Neutrophil (primary cell): ENCODE data around the gene ANKRD35.

Source experiments
- H3K27ac ChIP-seq: fragments of 200-600 bp; sonication (generic); 2 replicates; pipeline ENCODE4 v1.5.1; 2016; ENCODE audit warnings: mild to moderate bottlenecking, moderate library complexity
- H3K27me3 ChIP-seq: fragments of 200-600 bp; sonication (generic); 2 replicates; pipeline ENCODE4 v1.6.0; 2016; ENCODE audit warnings: mild to moderate bottlenecking
- H3K36me3 ChIP-seq: fragments of 200-600 bp; sonication (generic); 2 replicates; pipeline ENCODE4 v1.5.1; 2017
- H3K4me1 ChIP-seq, 2 experiments: fragments of 200-600 bp in 1 of 2; sonication (generic) in 1 of 2; 1 replicate in 1 of 2; 2 replicates in 1 of 2; pipeline versions ENCODE4 v1.5.1 to v1.6.1; 2013 to 2016; ENCODE audit warnings: low read depth in 1 of 2, low read length in 1 of 2, mild to moderate bottlenecking in 1 of 2, moderate library complexity in 1 of 2; ENCODE audit not compliant: control insufficient read depth in 1 of 2, insufficient read depth in 1 of 2
- H3K4me3 ChIP-seq, 2 experiments: fragments of 200-600 bp in 1 of 2; sonication (generic) in 1 of 2; 1 replicate in 1 of 2; 2 replicates in 1 of 2; pipeline ENCODE4 v1.5.1; 2013 to 2016; ENCODE audit warnings: low read depth in 1 of 2, low read length in 1 of 2, mild to moderate bottlenecking in 1 of 2, moderate library complexity in 1 of 2
- H3K9me3 ChIP-seq: fragments of 200-600 bp; sonication (generic); 2 replicates; pipeline ENCODE4 v1.5.1; 2016
- CTCF ChIP-seq: fragments of 200-600 bp; sonication (generic); IDR thresholded peaks from 2 replicates; pipeline ENCODE4 v1.5.1; 2016; ENCODE audit warnings: antibody characterized with exemption

Gene ANKRD35

GRCh38 chr1:145858901-145859490, 26.7 kb downstream of the ANKRD35 start, which contains the start of gene PIAS3:
Gene PIAS3 (minus strand): TSS chr1:145859081. CDS start chr1:145858990, 91 bp downstream.
- H3K27ac ChIP-seq: peak within 1 kb of the TSS; percentile 64
- H3K27me3 ChIP-seq: peaks cover 14% of the 10 kb centered on the region
- TF ChIP-seq CTCF: no peak
- H3K4me1 ChIP-seq: peaks cover 15 to 17% of the 10 kb centered on the region in 2 experiments
- H3K36me3 ChIP-seq: peaks cover 16% of the 10 kb centered on the region
- H3K9me3 ChIP-seq: no peaks in the 10 kb centered on the region
- H3K4me3 ChIP-seq: peak within 1 kb of the TSS; percentile 64 to 93

GRCh38 chr1:145858238-145858900, 27.3 kb downstream of the ANKRD35 start:
- no peak for TF ChIP-seq CTCF
- Histone ChIP-seq H3K36me3 (peaks cover 16% of the 10 kb centered on the region), H3K4me3 (peak overlapping the region; percentile 64 to 93), H3K27ac (peak overlapping the region; percentile 64), H3K4me1 (peaks cover 15 to 17% of the 10 kb centered on the region in 2 experiments), H3K9me3 (no peaks in the 10 kb centered on the region), H3K27me3 (peaks cover 14% of the 10 kb centered on the region)

- H3K27ac ChIP-seq: no peak overlapping the region
- H3K36me3 ChIP-seq: peaks cover 21% of the 10 kb centered on the region
- H3K9me3 ChIP-seq: no peaks in the 10 kb centered on the region
- peaks cover 14% of the 10 kb centered on the region for H3K27me3 ChIP-seq
- no peak overlapping the region for H3K4me3 ChIP-seq
- peaks cover 15 to 17% of the 10 kb centered on the region in 2 experiments for H3K4me1 ChIP-seq
- TF ChIP-seq CTCF: no peak
Observed at GRCh38 chr1:145857170-145857569, 28.5 kb downstream of the ANKRD35 start.

GRCh38 chr1:145855426-145855948, 30.2 kb downstream of the ANKRD35 start:
- Histone ChIP-seq H3K27ac (no peak overlapping the region), H3K4me1 (peaks cover 15 to 17% of the 10 kb centered on the region in 2 experiments), H3K27me3 (peaks cover 14% of the 10 kb centered on the region), H3K4me3 (no peak overlapping the region), H3K36me3 (peaks cover 27% of the 10 kb centered on the region), H3K9me3 (no peaks in the 10 kb centered on the region)
- TF ChIP-seq CTCF: no peak

- H3K27ac ChIP-seq: no peak overlapping the region
- no peak overlapping the region for H3K4me3 ChIP-seq
- peaks cover 40% of the 10 kb centered on the region for H3K36me3 ChIP-seq
Observed at GRCh38 chr1:145849356-145850160, 36.1 kb downstream of the ANKRD35 start.

More at GRCh38 chr1:145849356-145850160, 36.1 kb downstream of the ANKRD35 start:
- no peaks in the 10 kb centered on the region for H3K9me3 ChIP-seq
- H3K27me3 ChIP-seq: no peaks in the 10 kb centered on the region
- no peak for TF ChIP-seq CTCF
- peaks cover 15 to 16% of the 10 kb centered on the region in 2 experiments for H3K4me1 ChIP-seq
